HG03469 (cell line): Measurements from ENCODE around the gene ERBB4.
"Not testable (repeated sequence)": the region's sequence is repeated elsewhere in the genome, so short reads cannot be mapped to it uniquely, and the experiment has no call there.

Source experiments
- ATAC-seq: cut with Tn5 transposase; IDR thresholded peaks from one replicate; pipeline ENCODE4 v1.9.1; 2021; ENCODE audit warnings: mild to moderate bottlenecking, moderate library complexity, moderate number of reproducible peaks; ENCODE audit not compliant: unreplicated experiment

Gene ERBB4

GRCh38 chr2:212228743-212229171 lies 309.8 kb downstream of the ERBB4 start:
- no peak for ATAC-seq

- ATAC-seq, result no peak
Observed at GRCh38 chr2:212227755-212228154, 310.8 kb downstream of the ERBB4 start.

- no peak for ATAC-seq
Observed at GRCh38 chr2:212226114-212226513, 312.5 kb downstream of the ERBB4 start.

GRCh38 chr2:212223696-212224095 lies 314.9 kb downstream of the ERBB4 start:
- ATAC-seq, result no peak

- ATAC-seq, result peak; percentile 66
Observed at GRCh38 chr2:212213191-212213590, 325.4 kb downstream of the ERBB4 start.

- no peak for ATAC-seq
Observed at GRCh38 chr2:212208467-212208866, 330.1 kb downstream of the ERBB4 start.

GRCh38 chr2:212197776-212198175 lies 340.8 kb downstream of the ERBB4 start:
- ATAC-seq, result no peak

- ATAC-seq, result no peak
Observed at GRCh38 chr2:212195626-212196025, 343.0 kb downstream of the ERBB4 start.

GRCh38 chr2:212194396-212194795 lies 344.2 kb downstream of the ERBB4 start:
- ATAC-seq, result no peak

- no peak for ATAC-seq
Observed at GRCh38 chr2:212193803-212194202, 344.8 kb downstream of the ERBB4 start.

- no peak for ATAC-seq
Observed at GRCh38 chr2:212193056-212193455, 345.5 kb downstream of the ERBB4 start.

GRCh38 chr2:212191438-212191837 lies 347.2 kb downstream of the ERBB4 start:
- ATAC-seq, result not testable (repeated sequence)

- no peak for ATAC-seq
Observed at GRCh38 chr2:212186166-212186565, 352.4 kb downstream of the ERBB4 start.

- no peak for ATAC-seq
Observed at GRCh38 chr2:212181646-212182045, 357.0 kb downstream of the ERBB4 start.

- no peak for ATAC-seq
Observed at GRCh38 chr2:212180408-212181083, 358.1 kb downstream of the ERBB4 start.

- ATAC-seq, result no peak
Observed at GRCh38 chr2:212177724-212178123, 360.9 kb downstream of the ERBB4 start.

GRCh38 chr2:212176151-212176550 lies 362.5 kb downstream of the ERBB4 start:
- no peak for ATAC-seq

- ATAC-seq, result no peak
Observed at GRCh38 chr2:212173756-212174510, 364.7 kb downstream of the ERBB4 start.

GRCh38 chr2:212173331-212173730 lies 365.3 kb downstream of the ERBB4 start:
- ATAC-seq, result no peak

- no peak for ATAC-seq
Observed at GRCh38 chr2:212170382-212170781, 368.2 kb downstream of the ERBB4 start.

GRCh38 chr2:212158081-212158480 lies 380.5 kb downstream of the ERBB4 start:
- no peak for ATAC-seq

GRCh38 chr2:212157012-212157411 lies 381.6 kb downstream of the ERBB4 start:
- no peak for ATAC-seq
